Measurements from ENCODE around the gene KIAA1671.

KIAA1671 gene

GRCh38 chr22:24969560-24970301 lies 17.2 kb downstream of the KIAA1671 start:
- Histone ChIP-seq H3K27ac (ENCODE audit: low read depth, low read length) (peak overlapping the region; percentile 22; the same call in 1 of the 2 replicates), H3K9me3 (ENCODE audit: control insufficient read depth, insufficient read depth, low read depth, low read length) (no peaks in the 10 kb centered on the region), H3K4me3 (ENCODE audit: low read depth, low read length) (no peak overlapping the region), H3K36me3 (ENCODE audit: control insufficient read depth, insufficient read depth, low read length) (no peaks in the 10 kb centered on the region), H3K4me1 (ENCODE audit: control insufficient read depth, insufficient read depth, low read length) (peaks cover 31% of the 10 kb centered on the region), H3K9ac (ENCODE audit: low read length) (peak overlapping the region; percentile 16), H3K27me3 (ENCODE audit: control insufficient read depth, insufficient read depth, low read length) (no peaks in the 10 kb centered on the region)

GRCh38 chr22:24972369-24972768 lies 19.9 kb downstream of the KIAA1671 start:
- H3K9me3 ChIP-seq (ENCODE audit: control insufficient read depth, insufficient read depth, low read depth, low read length): no peaks in the 10 kb centered on the region
- H3K36me3 ChIP-seq (ENCODE audit: control insufficient read depth, insufficient read depth, low read length): no peaks in the 10 kb centered on the region
- no peak overlapping the region for H3K9ac ChIP-seq (ENCODE audit: low read length)
- no peak overlapping the region for H3K27ac ChIP-seq (ENCODE audit: low read depth, low read length)
- H3K27me3 ChIP-seq (ENCODE audit: control insufficient read depth, insufficient read depth, low read length): no peaks in the 10 kb centered on the region
- H3K4me3 ChIP-seq (ENCODE audit: low read depth, low read length): no peak overlapping the region
- peaks cover 47% of the 10 kb centered on the region for H3K4me1 ChIP-seq (ENCODE audit: control insufficient read depth, insufficient read depth, low read length)

- H3K27me3 ChIP-seq (ENCODE audit: control insufficient read depth, insufficient read depth, low read length): no peaks in the 10 kb centered on the region
- H3K27ac ChIP-seq (ENCODE audit: low read depth, low read length): no peak overlapping the region
- no peak overlapping the region for H3K9ac ChIP-seq (ENCODE audit: low read length)
- no peaks in the 10 kb centered on the region for H3K36me3 ChIP-seq (ENCODE audit: control insufficient read depth, insufficient read depth, low read length)
- no peak overlapping the region for H3K4me3 ChIP-seq (ENCODE audit: low read depth, low read length)
- H3K9me3 ChIP-seq (ENCODE audit: control insufficient read depth, insufficient read depth, low read depth, low read length): no peaks in the 10 kb centered on the region
- H3K4me1 ChIP-seq (ENCODE audit: control insufficient read depth, insufficient read depth, low read length): peaks cover 42% of the 10 kb centered on the region
These were observed 21.4 kb downstream of the KIAA1671 start for GRCh38 chr22:24973872-24974271.

- H3K9me3 ChIP-seq (ENCODE audit: control insufficient read depth, insufficient read depth, low read depth, low read length): no peaks in the 10 kb centered on the region
- H3K27ac ChIP-seq (ENCODE audit: low read depth, low read length): no peak overlapping the region
- peaks cover 31% of the 10 kb centered on the region for H3K4me1 ChIP-seq (ENCODE audit: control insufficient read depth, insufficient read depth, low read length)
- H3K9ac ChIP-seq (ENCODE audit: low read length): no peak overlapping the region
- H3K4me3 ChIP-seq (ENCODE audit: low read depth, low read length): no peak overlapping the region
- H3K27me3 ChIP-seq (ENCODE audit: control insufficient read depth, insufficient read depth, low read length): no peaks in the 10 kb centered on the region
- H3K36me3 ChIP-seq (ENCODE audit: control insufficient read depth, insufficient read depth, low read length): no peaks in the 10 kb centered on the region
These were observed 22.7 kb downstream of the KIAA1671 start for GRCh38 chr22:24975125-24975640.

GRCh38 chr22:24975813-24976341 lies 23.4 kb downstream of the KIAA1671 start:
- no peaks in the 10 kb centered on the region for H3K9me3 ChIP-seq (ENCODE audit: control insufficient read depth, insufficient read depth, low read depth, low read length)
- H3K9ac ChIP-seq (ENCODE audit: low read length): peak overlapping the region; percentile 9
- peaks cover 28% of the 10 kb centered on the region for H3K4me1 ChIP-seq (ENCODE audit: control insufficient read depth, insufficient read depth, low read length)
- no peaks in the 10 kb centered on the region for H3K27me3 ChIP-seq (ENCODE audit: control insufficient read depth, insufficient read depth, low read length)
- no peak overlapping the region for H3K27ac ChIP-seq (ENCODE audit: low read depth, low read length)
- no peak overlapping the region for H3K4me3 ChIP-seq (ENCODE audit: low read depth, low read length)
- no peaks in the 10 kb centered on the region for H3K36me3 ChIP-seq (ENCODE audit: control insufficient read depth, insufficient read depth, low read length)

GRCh38 chr22:24976442-24977218 lies 24.1 kb downstream of the KIAA1671 start:
- no peaks in the 10 kb centered on the region for H3K36me3 ChIP-seq (ENCODE audit: control insufficient read depth, insufficient read depth, low read length)
- no peaks in the 10 kb centered on the region for H3K9me3 ChIP-seq (ENCODE audit: control insufficient read depth, insufficient read depth, low read depth, low read length)
- H3K4me1 ChIP-seq (ENCODE audit: control insufficient read depth, insufficient read depth, low read length): peaks cover 34% of the 10 kb centered on the region
- H3K27ac ChIP-seq (ENCODE audit: low read depth, low read length): 0 out of 2 replicates have a peak overlapping the region, but pooled peaks have one; percentile 65
- H3K4me3 ChIP-seq (ENCODE audit: low read depth, low read length): no peak overlapping the region
- H3K9ac ChIP-seq (ENCODE audit: low read length): peak overlapping the region; percentile 9
- H3K27me3 ChIP-seq (ENCODE audit: control insufficient read depth, insufficient read depth, low read length): no peaks in the 10 kb centered on the region

- no peak overlapping the region for H3K9ac ChIP-seq (ENCODE audit: low read length)
- H3K4me1 ChIP-seq (ENCODE audit: control insufficient read depth, insufficient read depth, low read length): peaks cover 43% of the 10 kb centered on the region
- H3K9me3 ChIP-seq (ENCODE audit: control insufficient read depth, insufficient read depth, low read depth, low read length): no peaks in the 10 kb centered on the region
- peak overlapping the region; percentile 65; the same call in 1 of the 2 replicates for H3K27ac ChIP-seq (ENCODE audit: low read depth, low read length)
- no peaks in the 10 kb centered on the region for H3K27me3 ChIP-seq (ENCODE audit: control insufficient read depth, insufficient read depth, low read length)
- H3K4me3 ChIP-seq (ENCODE audit: low read depth, low read length): no peak overlapping the region
- H3K36me3 ChIP-seq (ENCODE audit: control insufficient read depth, insufficient read depth, low read length): no peaks in the 10 kb centered on the region
These were observed 25.1 kb downstream of the KIAA1671 start for GRCh38 chr22:24977370-24978221.

GRCh38 chr22:24978308-24978707 lies 25.8 kb downstream of the KIAA1671 start:
- H3K36me3 ChIP-seq (ENCODE audit: control insufficient read depth, insufficient read depth, low read length): no peaks in the 10 kb centered on the region
- H3K27ac ChIP-seq (ENCODE audit: low read depth, low read length): no peak overlapping the region
- H3K4me1 ChIP-seq (ENCODE audit: control insufficient read depth, insufficient read depth, low read length): peaks cover 49% of the 10 kb centered on the region
- H3K9ac ChIP-seq (ENCODE audit: low read length): no peak overlapping the region
- H3K27me3 ChIP-seq (ENCODE audit: control insufficient read depth, insufficient read depth, low read length): no peaks in the 10 kb centered on the region
- no peaks in the 10 kb centered on the region for H3K9me3 ChIP-seq (ENCODE audit: control insufficient read depth, insufficient read depth, low read depth, low read length)
- H3K4me3 ChIP-seq (ENCODE audit: low read depth, low read length): no peak overlapping the region

- no peaks in the 10 kb centered on the region for H3K27me3 ChIP-seq (ENCODE audit: control insufficient read depth, insufficient read depth, low read length)
- H3K9me3 ChIP-seq (ENCODE audit: control insufficient read depth, insufficient read depth, low read depth, low read length): no peaks in the 10 kb centered on the region
- H3K4me3 ChIP-seq (ENCODE audit: low read depth, low read length): no peak overlapping the region
- H3K9ac ChIP-seq (ENCODE audit: low read length): no peak overlapping the region
- H3K36me3 ChIP-seq (ENCODE audit: control insufficient read depth, insufficient read depth, low read length): no peaks in the 10 kb centered on the region
- H3K27ac ChIP-seq (ENCODE audit: low read depth, low read length): no peak overlapping the region
- H3K4me1 ChIP-seq (ENCODE audit: control insufficient read depth, insufficient read depth, low read length): peaks cover 49% of the 10 kb centered on the region
These were observed 28.6 kb downstream of the KIAA1671 start for GRCh38 chr22:24981066-24981465.

GRCh38 chr22:24981656-24982055 lies 29.1 kb downstream of the KIAA1671 start:
- H3K4me3 ChIP-seq (ENCODE audit: low read depth, low read length): no peak overlapping the region
- H3K36me3 ChIP-seq (ENCODE audit: control insufficient read depth, insufficient read depth, low read length): no peaks in the 10 kb centered on the region
- H3K27me3 ChIP-seq (ENCODE audit: control insufficient read depth, insufficient read depth, low read length): no peaks in the 10 kb centered on the region
- peaks cover 44% of the 10 kb centered on the region for H3K4me1 ChIP-seq (ENCODE audit: control insufficient read depth, insufficient read depth, low read length)
- no peaks in the 10 kb centered on the region for H3K9me3 ChIP-seq (ENCODE audit: control insufficient read depth, insufficient read depth, low read depth, low read length)
- H3K9ac ChIP-seq (ENCODE audit: low read length): no peak overlapping the region
- no peak overlapping the region for H3K27ac ChIP-seq (ENCODE audit: low read depth, low read length)

Data from HUES6 (cell line).